ENCODE data around the gene KCNMB1.

DNA sequence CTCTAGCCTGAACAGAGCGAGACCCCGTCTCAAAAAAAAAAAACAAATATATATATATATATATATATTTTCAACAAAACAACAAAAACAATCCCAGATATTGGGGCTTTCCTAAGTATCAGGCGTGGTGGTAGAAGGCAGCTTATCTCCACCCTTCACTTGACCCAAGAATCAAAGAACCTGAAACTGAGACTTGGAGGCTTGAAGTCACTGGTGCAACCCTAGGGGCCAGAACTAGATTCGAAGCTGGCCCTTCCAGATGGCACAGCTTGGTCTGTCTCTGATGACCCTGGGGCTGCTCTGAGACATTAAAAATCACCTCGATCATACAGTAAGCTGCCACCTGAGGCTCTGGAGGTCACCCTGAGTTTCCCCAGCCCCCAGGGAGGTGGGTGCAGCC lies 1.3 kb upstream of the KCNMB1 start:
- TF ChIP-seq POLR2A (IDR thresholded peaks at IDR 0.05), result no peak
- TF ChIP-seq, protein P1, sequence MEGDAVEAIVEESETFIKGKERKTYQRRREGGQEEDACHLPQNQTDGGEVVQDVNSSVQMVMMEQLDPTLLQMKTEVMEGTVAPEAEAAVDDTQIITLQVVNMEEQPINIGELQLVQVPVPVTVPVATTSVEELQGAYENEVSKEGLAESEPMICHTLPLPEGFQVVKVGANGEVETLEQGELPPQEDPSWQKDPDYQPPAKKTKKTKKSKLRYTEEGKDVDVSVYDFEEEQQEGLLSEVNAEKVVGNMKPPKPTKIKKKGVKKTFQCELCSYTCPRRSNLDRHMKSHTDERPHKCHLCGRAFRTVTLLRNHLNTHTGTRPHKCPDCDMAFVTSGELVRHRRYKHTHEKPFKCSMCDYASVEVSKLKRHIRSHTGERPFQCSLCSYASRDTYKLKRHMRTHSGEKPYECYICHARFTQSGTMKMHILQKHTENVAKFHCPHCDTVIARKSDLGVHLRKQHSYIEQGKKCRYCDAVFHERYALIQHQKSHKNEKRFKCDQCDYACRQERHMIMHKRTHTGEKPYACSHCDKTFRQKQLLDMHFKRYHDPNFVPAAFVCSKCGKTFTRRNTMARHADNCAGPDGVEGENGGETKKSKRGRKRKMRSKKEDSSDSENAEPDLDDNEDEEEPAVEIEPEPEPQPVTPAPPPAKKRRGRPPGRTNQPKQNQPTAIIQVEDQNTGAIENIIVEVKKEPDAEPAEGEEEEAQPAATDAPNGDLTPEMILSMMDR (IDR thresholded peaks at IDR 0.05), result no peak

Data from thyroid gland (tissue), 4 donors.